ENCODE data around the gene CARNS1. TPM values are rescaled to one million over a fixed set of nuclear protein-coding genes. Genes with fewer than 3 reads are reported as not detected.

Gene CARNS1
- total and polyA plus RNA-seq, 2 of the 13 experiments (the other 11 are each of a cell fraction or from before 2014, with no cell fraction given), result not detected

DNA sequence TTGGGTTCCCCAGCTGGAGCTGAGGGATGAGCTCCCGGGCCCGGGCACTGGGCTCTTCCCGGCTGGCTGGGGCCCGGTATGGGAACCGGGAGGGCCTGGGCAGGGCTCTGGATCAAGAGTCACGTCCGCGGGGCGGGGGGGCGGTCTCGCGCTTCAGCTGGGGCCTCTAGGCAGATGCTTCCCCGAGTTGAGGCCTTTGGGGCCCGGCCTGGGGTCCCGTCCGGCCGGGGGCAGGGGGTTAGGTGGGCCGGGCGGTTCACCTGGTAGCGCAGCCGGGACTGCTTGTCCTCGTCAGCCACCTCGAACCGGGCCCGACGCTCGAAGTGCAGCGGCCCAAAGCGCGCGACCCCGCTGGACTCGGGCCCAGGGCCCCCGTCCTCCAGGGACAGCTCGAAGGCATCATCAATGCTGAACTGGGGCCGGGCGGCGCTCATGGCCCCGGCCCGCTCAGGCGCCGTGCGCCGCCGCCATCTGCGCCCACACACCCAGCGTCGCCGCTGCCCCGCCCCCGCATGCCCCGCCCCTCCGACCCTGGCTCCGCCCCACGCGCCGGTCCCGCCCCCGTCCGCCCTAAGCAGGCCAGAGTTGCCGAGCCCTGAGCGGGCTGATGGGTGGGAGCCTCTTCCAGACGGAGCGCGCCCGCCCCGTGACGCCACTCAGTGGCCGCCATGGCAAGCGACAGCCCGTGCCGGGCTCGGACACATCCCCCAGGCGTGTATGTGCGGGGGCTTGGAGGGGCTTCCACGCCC lies 53.5 kb downstream of the CARNS1 start, which contains the start of gene TMEM134 (continued):
- TF ChIP-seq MEIS2 (CRISPR knock-in tag; IDR thresholded peaks at IDR 0.05) (peak; percentile 65; the same call in 1 of the 2 replicates), SRSF1 (optimal IDR thresholded peaks at IDR 0.05; ENCODE audit: low read depth, low read length) (peak; percentile 74), ZSCAN30 (CRISPR knock-in tag; IDR thresholded peaks at IDR 0.05) (no peak), BCL6 (CRISPR knock-in tag; IDR thresholded peaks at IDR 0.05) (peak; percentile 61; the same call in 1 of the 2 replicates), ERF (CRISPR knock-in tag; IDR thresholded peaks at IDR 0.05) (peak; percentile 93), MXI1 (IDR thresholded peaks at IDR 0.05; ENCODE audit: borderline replicate concordance, low read depth, low read length) (peak; percentile 87; the same call in 1 of the 3 replicates), TEAD3 (CRISPR knock-in tag; optimal IDR thresholded peaks at IDR 0.05; ENCODE audit: borderline replicate concordance) (peak; percentile 65), ZSCAN22 (CRISPR knock-in tag; IDR thresholded peaks at IDR 0.05) (no peak), RARA (CRISPR knock-in tag; IDR thresholded peaks at IDR 0.05) (peak; percentile 29; the same call in 1 of the 2 replicates), TAF15 (IDR thresholded peaks at IDR 0.05; ENCODE audit: low read depth, low read length, poor library complexity, severe bottlenecking) (peak; percentile 27)
- TF ChIP-seq, protein P1, sequence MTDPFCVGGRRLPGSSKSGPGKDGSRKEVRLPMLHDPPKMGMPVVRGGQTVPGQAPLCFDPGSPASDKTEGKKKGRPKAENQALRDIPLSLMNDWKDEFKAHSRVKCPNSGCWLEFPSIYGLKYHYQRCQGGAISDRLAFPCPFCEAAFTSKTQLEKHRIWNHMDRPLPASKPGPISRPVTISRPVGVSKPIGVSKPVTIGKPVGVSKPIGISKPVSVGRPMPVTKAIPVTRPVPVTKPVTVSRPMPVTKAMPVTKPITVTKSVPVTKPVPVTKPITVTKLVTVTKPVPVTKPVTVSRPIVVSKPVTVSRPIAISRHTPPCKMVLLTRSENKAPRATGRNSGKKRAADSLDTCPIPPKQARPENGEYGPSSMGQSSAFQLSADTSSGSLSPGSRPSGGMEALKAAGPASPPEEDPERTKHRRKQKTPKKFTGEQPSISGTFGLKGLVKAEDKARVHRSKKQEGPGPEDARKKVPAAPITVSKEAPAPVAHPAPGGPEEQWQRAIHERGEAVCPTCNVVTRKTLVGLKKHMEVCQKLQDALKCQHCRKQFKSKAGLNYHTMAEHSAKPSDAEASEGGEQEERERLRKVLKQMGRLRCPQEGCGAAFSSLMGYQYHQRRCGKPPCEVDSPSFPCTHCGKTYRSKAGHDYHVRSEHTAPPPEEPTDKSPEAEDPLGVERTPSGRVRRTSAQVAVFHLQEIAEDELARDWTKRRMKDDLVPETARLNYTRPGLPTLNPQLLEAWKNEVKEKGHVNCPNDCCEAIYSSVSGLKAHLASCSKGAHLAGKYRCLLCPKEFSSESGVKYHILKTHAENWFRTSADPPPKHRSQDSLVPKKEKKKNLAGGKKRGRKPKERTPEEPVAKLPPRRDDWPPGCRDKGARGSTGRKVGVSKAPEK (CRISPR knock-in tag; IDR thresholded peaks at IDR 0.05; ENCODE audit: borderline replicate concordance), result no peak
- TF ChIP-seq, protein P2, sequence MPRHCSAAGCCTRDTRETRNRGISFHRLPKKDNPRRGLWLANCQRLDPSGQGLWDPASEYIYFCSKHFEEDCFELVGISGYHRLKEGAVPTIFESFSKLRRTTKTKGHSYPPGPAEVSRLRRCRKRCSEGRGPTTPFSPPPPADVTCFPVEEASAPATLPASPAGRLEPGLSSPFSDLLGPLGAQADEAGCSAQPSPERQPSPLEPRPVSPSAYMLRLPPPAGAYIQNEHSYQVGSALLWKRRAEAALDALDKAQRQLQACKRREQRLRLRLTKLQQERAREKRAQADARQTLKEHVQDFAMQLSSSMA (CRISPR knock-in tag; IDR thresholded peaks at IDR 0.05), result peak; percentile 40; the same call in 1 of the 2 replicates
- TF ChIP-seq, protein P3, sequence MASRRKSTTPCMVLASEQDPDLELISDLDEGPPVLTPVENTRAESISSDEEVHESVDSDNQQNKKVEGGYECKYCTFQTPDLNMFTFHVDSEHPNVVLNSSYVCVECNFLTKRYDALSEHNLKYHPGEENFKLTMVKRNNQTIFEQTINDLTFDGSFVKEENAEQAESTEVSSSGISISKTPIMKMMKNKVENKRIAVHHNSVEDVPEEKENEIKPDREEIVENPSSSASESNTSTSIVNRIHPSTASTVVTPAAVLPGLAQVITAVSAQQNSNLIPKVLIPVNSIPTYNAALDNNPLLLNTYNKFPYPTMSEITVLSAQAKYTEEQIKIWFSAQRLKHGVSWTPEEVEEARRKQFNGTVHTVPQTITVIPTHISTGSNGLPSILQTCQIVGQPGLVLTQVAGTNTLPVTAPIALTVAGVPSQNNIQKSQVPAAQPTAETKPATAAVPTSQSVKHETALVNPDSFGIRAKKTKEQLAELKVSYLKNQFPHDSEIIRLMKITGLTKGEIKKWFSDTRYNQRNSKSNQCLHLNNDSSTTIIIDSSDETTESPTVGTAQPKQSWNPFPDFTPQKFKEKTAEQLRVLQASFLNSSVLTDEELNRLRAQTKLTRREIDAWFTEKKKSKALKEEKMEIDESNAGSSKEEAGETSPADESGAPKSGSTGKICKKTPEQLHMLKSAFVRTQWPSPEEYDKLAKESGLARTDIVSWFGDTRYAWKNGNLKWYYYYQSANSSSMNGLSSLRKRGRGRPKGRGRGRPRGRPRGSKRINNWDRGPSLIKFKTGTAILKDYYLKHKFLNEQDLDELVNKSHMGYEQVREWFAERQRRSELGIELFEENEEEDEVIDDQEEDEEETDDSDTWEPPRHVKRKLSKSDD (CRISPR knock-in tag; IDR thresholded peaks at IDR 0.05; ENCODE audit: low read depth), result peak; percentile 88; the same call in 1 of the 2 replicates
- TF ChIP-seq, protein P4, sequence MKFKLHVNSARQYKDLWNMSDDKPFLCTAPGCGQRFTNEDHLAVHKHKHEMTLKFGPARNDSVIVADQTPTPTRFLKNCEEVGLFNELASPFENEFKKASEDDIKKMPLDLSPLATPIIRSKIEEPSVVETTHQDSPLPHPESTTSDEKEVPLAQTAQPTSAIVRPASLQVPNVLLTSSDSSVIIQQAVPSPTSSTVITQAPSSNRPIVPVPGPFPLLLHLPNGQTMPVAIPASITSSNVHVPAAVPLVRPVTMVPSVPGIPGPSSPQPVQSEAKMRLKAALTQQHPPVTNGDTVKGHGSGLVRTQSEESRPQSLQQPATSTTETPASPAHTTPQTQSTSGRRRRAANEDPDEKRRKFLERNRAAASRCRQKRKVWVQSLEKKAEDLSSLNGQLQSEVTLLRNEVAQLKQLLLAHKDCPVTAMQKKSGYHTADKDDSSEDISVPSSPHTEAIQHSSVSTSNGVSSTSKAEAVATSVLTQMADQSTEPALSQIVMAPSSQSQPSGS (CRISPR knock-in tag; IDR thresholded peaks at IDR 0.05), result peak; percentile 49; the same call in 1 of the 2 replicates
- TF ChIP-seq, protein P5, sequence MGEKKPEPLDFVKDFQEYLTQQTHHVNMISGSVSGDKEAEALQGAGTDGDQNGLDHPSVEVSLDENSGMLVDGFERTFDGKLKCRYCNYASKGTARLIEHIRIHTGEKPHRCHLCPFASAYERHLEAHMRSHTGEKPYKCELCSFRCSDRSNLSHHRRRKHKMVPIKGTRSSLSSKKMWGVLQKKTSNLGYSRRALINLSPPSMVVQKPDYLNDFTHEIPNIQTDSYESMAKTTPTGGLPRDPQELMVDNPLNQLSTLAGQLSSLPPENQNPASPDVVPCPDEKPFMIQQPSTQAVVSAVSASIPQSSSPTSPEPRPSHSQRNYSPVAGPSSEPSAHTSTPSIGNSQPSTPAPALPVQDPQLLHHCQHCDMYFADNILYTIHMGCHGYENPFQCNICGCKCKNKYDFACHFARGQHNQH (CRISPR knock-in tag; IDR thresholded peaks at IDR 0.05), result no peak
- TF ChIP-seq, protein P6, sequence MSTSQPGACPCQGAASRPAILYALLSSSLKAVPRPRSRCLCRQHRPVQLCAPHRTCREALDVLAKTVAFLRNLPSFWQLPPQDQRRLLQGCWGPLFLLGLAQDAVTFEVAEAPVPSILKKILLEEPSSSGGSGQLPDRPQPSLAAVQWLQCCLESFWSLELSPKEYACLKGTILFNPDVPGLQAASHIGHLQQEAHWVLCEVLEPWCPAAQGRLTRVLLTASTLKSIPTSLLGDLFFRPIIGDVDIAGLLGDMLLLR (CRISPR knock-in tag; IDR thresholded peaks at IDR 0.05), result no peak
- TF ChIP-seq, protein P7, sequence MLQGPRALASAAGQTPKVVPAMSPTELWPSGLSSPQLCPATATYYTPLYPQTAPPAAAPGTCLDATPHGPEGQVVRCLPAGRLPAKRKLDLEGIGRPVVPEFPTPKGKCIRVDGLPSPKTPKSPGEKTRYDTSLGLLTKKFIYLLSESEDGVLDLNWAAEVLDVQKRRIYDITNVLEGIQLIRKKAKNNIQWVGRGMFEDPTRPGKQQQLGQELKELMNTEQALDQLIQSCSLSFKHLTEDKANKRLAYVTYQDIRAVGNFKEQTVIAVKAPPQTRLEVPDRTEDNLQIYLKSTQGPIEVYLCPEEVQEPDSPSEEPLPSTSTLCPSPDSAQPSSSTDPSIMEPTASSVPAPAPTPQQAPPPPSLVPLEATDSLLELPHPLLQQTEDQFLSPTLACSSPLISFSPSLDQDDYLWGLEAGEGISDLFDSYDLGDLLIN (CRISPR knock-in tag; IDR thresholded peaks at IDR 0.05; ENCODE audit: borderline replicate concordance), result no peak; the same call in 1 of the 2 replicates
